DOHH2 (cell line): ENCODE results near the gene MAN2A1.

Experiments used
- EZH2phosphoT487 ChIP-seq: fragments of 200-600 bp; sonication (generic); IDR thresholded peaks from 2 replicates; pipeline ENCODE4 v1.6.1; 2017; ENCODE audit warnings: borderline replicate concordance, mild to moderate bottlenecking, antibody characterized with exemption, low read length, moderate library complexity, mixed read lengths
- TF ChIP-seq, protein P1 (sequence below): fragments of 200-600 bp; sonication (generic); IDR thresholded peaks from one replicate; pipeline ENCODE4 v1.5.1; 2014; ENCODE audit warnings: antibody characterized with exemption, mild to moderate bottlenecking, low read depth, low read length; ENCODE audit not compliant: poor library complexity, severe bottlenecking

DNA sequence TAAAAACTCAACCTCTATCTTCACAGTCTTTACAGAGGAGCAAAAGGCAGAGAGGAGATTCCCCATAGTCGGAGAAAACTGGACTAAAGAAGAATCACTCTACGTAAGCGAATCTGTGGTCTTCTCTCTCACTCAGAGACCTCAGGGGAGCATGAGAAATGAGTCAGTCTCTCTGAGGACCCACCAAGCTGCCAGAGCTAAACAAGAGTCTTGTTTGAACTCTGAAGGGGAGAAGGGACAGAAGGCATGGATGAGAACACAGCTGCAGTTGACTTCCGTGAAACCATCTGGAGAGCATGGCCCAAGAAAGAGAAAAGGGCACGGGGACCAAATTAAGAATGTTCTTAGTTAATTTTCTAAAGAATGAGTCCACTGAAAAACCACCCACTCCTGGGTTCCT is 12.8 kb upstream of the MAN2A1 start:
- TF ChIP-seq, protein P1, sequence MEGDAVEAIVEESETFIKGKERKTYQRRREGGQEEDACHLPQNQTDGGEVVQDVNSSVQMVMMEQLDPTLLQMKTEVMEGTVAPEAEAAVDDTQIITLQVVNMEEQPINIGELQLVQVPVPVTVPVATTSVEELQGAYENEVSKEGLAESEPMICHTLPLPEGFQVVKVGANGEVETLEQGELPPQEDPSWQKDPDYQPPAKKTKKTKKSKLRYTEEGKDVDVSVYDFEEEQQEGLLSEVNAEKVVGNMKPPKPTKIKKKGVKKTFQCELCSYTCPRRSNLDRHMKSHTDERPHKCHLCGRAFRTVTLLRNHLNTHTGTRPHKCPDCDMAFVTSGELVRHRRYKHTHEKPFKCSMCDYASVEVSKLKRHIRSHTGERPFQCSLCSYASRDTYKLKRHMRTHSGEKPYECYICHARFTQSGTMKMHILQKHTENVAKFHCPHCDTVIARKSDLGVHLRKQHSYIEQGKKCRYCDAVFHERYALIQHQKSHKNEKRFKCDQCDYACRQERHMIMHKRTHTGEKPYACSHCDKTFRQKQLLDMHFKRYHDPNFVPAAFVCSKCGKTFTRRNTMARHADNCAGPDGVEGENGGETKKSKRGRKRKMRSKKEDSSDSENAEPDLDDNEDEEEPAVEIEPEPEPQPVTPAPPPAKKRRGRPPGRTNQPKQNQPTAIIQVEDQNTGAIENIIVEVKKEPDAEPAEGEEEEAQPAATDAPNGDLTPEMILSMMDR = no peak
- TF ChIP-seq EZH2phosphoT487 = no peak
